Stimulated activated effector memory CD8-positive, alpha-beta T cell treated with anti-CD3 and anti-CD28 coated beads, Interleukin-12 subunit alpha, Interleukin-12 subunit beta, amount 100 ng/mL, for 72 hours (primary cell): ENCODE results near the gene UBA6.

Source experiments
- ATAC-seq: fragments of 150-1000 bp; cut with Tn5 transposase; 2 replicates; pipeline ENCODE4 v1.10.0; 2021
- DNase-seq, 2 donors: peaks; one replicate each; pipeline ENCODE4 v3.0.0; 2021 to 2022; ENCODE audit warnings: low spot score in 2 of 2
- H3K27ac Mint-ChIP-seq: one replicate; pipeline ENCODE4 v1.8.0; 2022; ENCODE audit warnings: mild to moderate bottlenecking, mixed read lengths
- H3K36me3 Mint-ChIP-seq: one replicate; pipeline ENCODE4 v1.8.0; 2022; ENCODE audit warnings: mild to moderate bottlenecking, mixed read lengths
- H3K4me1 Mint-ChIP-seq: one replicate; pipeline ENCODE4 v1.8.0; 2022; ENCODE audit warnings: mixed read lengths
- H3K4me3 Mint-ChIP-seq: one replicate; pipeline ENCODE4 v1.8.0; 2022; ENCODE audit warnings: mild to moderate bottlenecking, mixed read lengths
- H3K9me3 Mint-ChIP-seq: one replicate; pipeline ENCODE4 v1.8.0; 2022; ENCODE audit warnings: mixed read lengths

The UBA6 gene

DNA sequence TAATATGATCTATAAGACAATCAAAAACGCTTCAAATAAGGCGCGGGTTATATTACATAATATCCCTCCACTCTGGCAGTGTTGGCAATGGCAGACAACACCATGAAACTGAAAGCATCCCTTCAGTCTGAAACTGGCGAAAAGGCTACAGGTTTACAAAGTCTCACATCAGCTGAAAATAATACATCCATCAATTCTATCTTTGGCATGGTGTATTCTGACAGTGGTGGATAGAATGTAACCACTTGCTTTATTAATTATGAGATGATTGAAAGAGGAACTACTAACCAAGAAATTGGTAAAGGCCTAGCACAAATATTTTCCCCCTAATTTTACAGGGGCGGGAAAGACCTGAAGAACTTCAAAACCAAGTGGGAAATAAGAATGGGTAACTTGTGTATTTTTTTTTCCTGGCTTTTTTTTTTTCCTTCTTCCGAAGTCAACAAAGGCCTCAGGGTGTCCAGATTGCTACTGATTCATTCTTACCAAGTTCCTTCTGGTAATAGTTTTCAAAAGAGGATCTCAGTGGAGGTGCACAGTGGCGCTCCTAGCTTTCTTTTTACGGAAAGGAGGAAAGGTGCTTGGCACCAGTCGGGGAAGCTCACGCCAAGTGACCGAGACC lies 728 bp downstream of the UBA6 start:
- DNase-seq (no peak), ATAC-seq (peak; percentile 1)
- peaks cover 41% of the 10 kb centered on the region for H3K4me1 Mint-ChIP-seq
- H3K4me3 Mint-ChIP-seq, result peak overlapping the region; percentile 90
- peaks cover 38% of the 10 kb centered on the region for H3K36me3 Mint-ChIP-seq
- H3K9me3 Mint-ChIP-seq, result no peaks in the 10 kb centered on the region
- H3K27ac Mint-ChIP-seq, result peak overlapping the region; percentile 97

DNA sequence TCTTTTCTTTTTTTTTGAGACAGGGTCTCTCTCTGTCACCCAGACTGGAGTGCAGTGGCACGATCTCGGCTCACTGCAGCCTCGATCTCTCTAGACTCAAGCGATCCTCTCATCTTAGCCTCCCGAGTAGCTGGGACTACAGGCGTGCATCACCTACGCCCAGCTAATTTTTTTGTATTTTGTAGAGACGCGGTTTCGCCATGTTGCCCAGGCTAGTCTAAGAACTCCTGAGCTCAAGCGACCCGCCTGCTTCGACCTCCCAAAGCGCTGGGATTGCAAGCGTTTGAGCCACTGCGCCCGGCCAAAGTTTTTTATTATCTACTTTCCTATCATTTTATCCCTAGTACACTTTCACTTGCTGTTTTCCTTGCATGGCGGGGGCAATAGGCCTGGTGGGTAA lies 1.4 kb downstream of the UBA6 start:
- H3K9me3 Mint-ChIP-seq, result no peaks in the 10 kb centered on the region

DNA sequence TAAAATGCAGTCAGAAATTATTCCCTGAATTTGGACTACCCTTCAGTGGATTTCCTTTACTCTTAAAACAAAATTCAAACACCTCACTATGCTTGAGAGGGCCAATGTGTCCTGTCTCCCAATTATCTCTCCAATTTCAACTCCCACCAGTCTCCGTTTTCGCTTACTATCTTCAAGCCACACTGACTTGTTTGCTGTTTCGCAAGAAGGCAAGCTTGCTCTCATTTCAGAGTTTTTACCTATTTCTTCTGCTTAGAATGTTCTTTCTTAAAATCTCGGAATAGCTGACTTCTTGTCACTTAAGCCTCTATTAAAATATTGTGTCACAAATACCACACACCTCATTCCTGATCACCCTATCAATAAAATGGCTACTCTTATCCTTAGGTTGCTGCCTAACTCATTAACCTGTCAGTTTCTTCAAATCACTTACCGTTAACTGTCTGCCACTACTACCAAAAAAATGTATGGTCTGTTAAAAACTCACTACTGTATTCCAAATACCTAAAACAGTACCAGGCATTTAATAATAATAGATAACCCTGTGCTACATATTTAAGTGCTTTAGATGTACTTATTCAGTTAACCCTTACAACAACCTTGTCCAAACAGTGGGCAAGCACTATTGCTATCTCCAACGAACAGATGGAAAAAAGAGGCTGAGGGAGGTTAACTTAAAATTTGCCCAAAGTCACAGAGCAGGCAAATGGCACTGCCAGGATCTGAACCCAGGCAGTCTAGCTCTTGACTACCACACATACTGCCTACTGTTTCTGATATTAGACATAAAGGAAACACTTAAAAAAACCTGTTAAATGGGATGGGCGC lies 2.9 kb downstream of the UBA6 start:
- Mint-ChIP-seq H3K36me3 (peaks cover 48% of the 10 kb centered on the region), H3K4me3 (no peak overlapping the region), H3K27ac (peak overlapping the region; percentile 4), H3K4me1 (peaks cover 26% of the 10 kb centered on the region), H3K9me3 (no peaks in the 10 kb centered on the region)
- no peak for DNase-seq
- no peak for ATAC-seq

More for the DNA sequence above, 1.4 kb downstream of the UBA6 start:
- Mint-ChIP-seq H3K36me3 (peaks cover 44% of the 10 kb centered on the region), H3K27ac (peak overlapping the region; percentile 97), H3K4me3 (peak overlapping the region; percentile 90), H3K4me1 (peaks cover 36% of the 10 kb centered on the region)
- ATAC-seq, result no peak
- DNase-seq, result no peak

DNA sequence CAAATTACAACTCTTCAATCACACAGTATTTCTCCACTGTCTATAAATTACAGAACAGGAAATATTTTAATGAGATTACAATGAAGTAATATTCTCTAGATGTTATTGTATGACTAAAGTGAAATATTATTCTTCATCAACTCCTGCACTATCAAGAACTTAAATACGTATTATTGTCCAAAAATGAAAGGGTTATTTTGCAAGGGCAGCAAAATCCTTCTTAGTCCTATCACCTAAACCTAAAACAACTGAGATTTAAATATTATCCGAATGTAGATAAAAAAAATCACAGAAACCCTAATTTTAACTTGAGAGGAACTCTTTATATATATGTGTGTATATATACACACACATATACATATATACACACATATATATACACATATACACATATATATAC lies 4.9 kb downstream of the UBA6 start:
- Mint-ChIP-seq H3K27ac (no peak overlapping the region), H3K4me3 (no peak overlapping the region), H3K4me1 (peaks cover 20% of the 10 kb centered on the region), H3K36me3 (peaks cover 61% of the 10 kb centered on the region), H3K9me3 (no peaks in the 10 kb centered on the region)
- no peak for DNase-seq
- no peak for ATAC-seq

DNA sequence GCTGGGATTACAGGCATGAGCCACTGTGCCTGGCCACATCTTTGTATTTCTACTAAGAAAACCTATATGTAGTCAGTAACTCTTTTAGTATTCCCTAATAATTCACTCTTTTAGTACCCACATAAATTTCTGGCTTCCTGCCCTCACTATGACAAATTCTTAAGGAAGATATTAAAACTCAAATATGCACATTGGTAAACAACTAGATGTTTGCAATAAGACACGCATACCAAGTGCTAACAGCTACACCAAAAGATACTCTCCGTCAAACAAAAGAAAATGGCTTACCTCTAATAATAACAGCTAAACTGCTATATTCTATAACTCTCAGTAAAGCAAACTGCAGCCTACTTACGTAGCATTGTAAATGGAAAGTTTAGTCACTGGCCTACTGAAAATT lies 6.3 kb downstream of the UBA6 start:
- Mint-ChIP-seq H3K27ac (no peak overlapping the region), H3K36me3 (peaks cover 72% of the 10 kb centered on the region), H3K4me1 (peaks cover 28% of the 10 kb centered on the region), H3K9me3 (no peaks in the 10 kb centered on the region), H3K4me3 (no peak overlapping the region)
- ATAC-seq (no peak), DNase-seq (no peak)

DNA sequence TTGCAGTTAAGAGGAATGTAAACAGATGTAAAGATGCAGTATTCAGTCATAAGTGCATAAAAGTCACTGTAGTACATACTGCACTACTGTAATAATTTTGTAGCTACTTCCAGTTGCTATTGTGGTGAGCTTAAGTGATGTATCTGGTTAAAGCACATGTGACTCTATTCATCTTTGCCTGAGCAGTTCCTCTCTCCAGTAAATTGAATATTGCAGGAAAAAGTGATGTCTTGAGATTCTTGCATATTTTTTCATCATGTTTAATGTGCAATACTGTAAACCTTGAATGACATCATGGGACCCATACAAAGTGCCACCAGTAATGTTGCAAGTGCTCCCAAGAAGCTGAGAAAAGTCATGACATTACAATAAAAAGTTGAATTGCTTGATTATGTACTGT lies 9.6 kb downstream of the UBA6 start:
- no peak overlapping the region for H3K4me3 Mint-ChIP-seq

DNA sequence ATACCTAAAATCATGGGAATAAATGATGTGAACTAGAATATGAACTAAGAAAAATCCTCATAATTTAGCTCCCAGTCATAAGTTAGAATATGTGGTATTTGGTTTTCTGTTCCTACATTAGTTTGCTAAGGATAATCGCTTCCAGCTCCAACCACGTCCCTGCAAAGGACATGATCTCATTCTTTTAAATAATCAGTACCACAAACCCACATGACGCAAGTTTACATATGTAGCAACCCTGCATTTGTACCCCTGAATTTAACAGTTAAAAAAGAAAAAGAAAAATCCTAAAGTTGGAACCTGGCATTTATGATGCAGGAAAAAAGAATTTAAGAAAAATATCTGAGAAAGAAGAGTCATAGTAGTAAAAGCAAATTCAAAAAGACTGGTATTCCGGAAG lies 13.3 kb downstream of the UBA6 start:
- peaks cover 45% of the 10 kb centered on the region for H3K4me1 Mint-ChIP-seq
- ATAC-seq, result no peak
- DNase-seq, result no peak
- H3K4me3 Mint-ChIP-seq, result no peak overlapping the region
- no peaks in the 10 kb centered on the region for H3K9me3 Mint-ChIP-seq
- peaks cover 61% of the 10 kb centered on the region for H3K36me3 Mint-ChIP-seq
- no peak overlapping the region for H3K27ac Mint-ChIP-seq

More for the DNA sequence above, 9.6 kb downstream of the UBA6 start:
- DNase-seq (no peak), ATAC-seq (no peak)
- peaks cover 87% of the 10 kb centered on the region for H3K36me3 Mint-ChIP-seq
- peaks cover 27% of the 10 kb centered on the region for H3K4me1 Mint-ChIP-seq
- no peaks in the 10 kb centered on the region for H3K9me3 Mint-ChIP-seq
- H3K27ac Mint-ChIP-seq, result no peak overlapping the region

DNA sequence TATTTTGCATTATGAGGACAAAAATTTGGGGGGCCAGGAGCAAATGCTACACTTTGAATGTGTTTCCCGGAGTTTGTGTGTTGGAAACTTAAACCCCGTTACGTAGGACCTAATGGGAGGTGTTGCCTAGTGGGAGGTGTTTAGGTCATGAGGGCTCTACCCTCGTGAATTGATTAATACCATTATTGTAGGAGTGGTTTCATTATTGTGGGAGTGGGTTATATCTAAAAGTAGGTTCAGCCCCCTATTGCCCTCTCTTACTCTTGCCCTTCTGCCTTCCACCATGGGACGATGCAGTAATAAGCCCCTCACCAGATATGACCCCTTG lies 15.5 kb downstream of the UBA6 start:
- H3K4me1 Mint-ChIP-seq, result peaks cover 46% of the 10 kb centered on the region

DNA sequence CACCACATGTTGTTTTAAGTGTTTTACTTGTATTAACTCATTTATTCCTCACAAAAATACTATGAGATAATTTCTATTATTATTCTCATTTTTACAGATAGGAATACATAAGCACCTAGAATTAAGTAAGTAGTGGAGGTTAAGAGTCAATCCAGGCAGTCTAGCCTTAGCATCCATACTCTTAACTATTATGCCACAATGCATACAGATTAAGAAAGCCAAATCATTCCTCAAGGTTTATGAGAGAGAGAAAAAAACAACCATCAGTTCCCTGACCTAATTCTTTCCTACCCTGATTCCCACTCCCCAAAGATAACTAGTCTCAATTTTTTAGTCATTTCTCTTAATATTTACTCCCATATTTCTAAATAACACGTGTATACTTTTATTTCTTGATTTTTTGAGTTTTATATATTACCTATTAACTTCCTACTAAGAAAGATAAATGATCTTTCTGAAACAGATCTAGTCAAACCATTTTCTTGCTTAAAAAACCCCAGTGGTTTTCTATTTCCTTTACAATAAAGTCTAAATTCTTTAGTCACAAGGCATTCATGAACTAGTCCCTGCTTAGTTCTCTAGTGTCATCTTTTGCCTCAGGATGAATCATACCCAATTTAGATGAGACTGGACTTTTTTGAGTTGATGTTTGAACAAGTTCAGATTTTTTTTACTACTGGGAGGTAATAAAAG lies 16.0 kb downstream of the UBA6 start:
- peaks cover 64% of the 10 kb centered on the region for H3K36me3 Mint-ChIP-seq
- H3K27ac Mint-ChIP-seq, result peak overlapping the region; percentile 77
- peak overlapping the region; percentile 9 for H3K4me3 Mint-ChIP-seq
- ATAC-seq (peak; percentile 94), DNase-seq (no peak)
- H3K9me3 Mint-ChIP-seq, result no peaks in the 10 kb centered on the region
- peaks cover 46% of the 10 kb centered on the region for H3K4me1 Mint-ChIP-seq

More for the DNA sequence above, 15.5 kb downstream of the UBA6 start:
- H3K4me3 Mint-ChIP-seq, result peak overlapping the region; percentile 9
- peaks cover 64% of the 10 kb centered on the region for H3K36me3 Mint-ChIP-seq
- H3K27ac Mint-ChIP-seq, result peak overlapping the region; percentile 77
- no peak for DNase-seq
- H3K9me3 Mint-ChIP-seq, result no peaks in the 10 kb centered on the region
- peak; percentile 45 for ATAC-seq

DNA sequence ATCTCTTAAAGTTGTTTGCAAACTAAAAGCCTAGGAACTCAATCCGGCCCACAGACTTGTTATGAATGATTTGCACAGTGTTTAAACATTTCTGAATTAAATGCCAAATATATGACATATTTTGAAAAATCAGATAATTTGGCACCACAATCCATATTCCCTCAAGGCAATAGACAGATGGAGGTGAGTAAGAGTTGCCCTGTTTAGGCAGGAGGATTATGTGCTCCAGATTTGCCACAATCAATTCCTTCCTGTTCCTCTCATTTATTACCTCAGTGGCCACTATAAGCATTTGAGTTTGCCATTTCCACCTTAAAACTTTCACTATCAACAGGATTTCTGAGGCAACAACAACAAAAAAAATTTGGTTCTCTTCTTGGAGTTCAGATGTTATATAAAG lies 18.7 kb downstream of the UBA6 start:
- Mint-ChIP-seq H3K4me3 (no peak overlapping the region), H3K36me3 (peaks cover 70% of the 10 kb centered on the region), H3K4me1 (peaks cover 31% of the 10 kb centered on the region), H3K27ac (no peak overlapping the region), H3K9me3 (no peaks in the 10 kb centered on the region)
- no peak for ATAC-seq
- DNase-seq, result no peak

DNA sequence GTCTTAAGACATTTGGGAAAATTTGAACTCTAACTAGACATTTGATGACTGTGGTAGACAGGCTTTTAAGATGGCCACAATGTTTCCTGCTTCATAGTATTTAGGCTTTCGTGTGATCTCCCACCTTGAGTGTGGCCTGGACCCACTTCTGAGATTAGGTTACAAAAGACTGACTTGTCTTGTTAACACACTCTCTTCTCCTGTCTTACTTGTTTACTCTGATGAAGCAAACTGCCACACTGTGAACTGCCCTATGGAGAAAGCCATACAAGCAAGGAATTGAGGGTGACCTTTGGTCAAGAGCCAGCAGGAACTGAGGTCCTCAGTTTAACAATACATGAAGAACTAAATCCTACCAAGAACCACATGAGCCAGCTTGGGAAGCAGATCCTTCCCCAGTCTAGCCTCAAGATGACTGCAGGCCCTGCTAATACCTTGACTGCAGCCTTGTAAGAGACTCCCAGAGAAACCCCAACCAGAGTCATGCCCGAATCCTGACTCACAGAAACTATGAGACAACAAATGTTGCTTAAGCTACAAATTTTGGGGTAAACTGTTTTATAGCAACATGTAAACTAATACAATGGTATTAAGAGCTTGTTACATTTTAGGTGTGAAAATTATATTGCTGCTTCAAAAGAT lies 20.3 kb downstream of the UBA6 start:
- Mint-ChIP-seq H3K4me3 (no peak overlapping the region), H3K27ac (peak overlapping the region; percentile 36), H3K4me1 (peaks cover 21% of the 10 kb centered on the region), H3K9me3 (no peaks in the 10 kb centered on the region), H3K36me3 (peaks cover 74% of the 10 kb centered on the region)
- DNase-seq (no peak), ATAC-seq (peak; percentile 79)

DNA sequence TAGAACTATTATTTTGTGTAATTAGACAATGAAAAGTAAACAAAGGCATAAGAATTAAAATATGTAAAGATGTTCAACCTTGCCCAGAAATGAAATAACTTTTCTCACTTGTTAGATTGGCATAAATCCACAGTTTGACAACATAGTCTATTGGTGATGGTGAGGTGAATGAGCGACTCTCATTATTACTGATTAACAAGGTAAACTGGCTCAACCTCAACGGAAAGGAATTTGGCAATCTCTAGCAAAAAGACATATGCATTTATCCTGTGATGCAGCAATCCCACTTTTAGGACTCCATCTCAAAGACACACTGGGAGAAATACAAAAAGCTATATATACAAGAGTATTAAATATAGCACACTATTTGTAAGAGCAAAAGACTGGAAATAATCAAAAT lies 22.3 kb downstream of the UBA6 start:
- no peak overlapping the region for H3K4me3 Mint-ChIP-seq
- H3K4me1 Mint-ChIP-seq, result peaks cover 10% of the 10 kb centered on the region
- no peak for ATAC-seq
- no peaks in the 10 kb centered on the region for H3K9me3 Mint-ChIP-seq
- no peak for DNase-seq
- H3K27ac Mint-ChIP-seq, result no peak overlapping the region
- H3K36me3 Mint-ChIP-seq, result peaks cover 89% of the 10 kb centered on the region

DNA sequence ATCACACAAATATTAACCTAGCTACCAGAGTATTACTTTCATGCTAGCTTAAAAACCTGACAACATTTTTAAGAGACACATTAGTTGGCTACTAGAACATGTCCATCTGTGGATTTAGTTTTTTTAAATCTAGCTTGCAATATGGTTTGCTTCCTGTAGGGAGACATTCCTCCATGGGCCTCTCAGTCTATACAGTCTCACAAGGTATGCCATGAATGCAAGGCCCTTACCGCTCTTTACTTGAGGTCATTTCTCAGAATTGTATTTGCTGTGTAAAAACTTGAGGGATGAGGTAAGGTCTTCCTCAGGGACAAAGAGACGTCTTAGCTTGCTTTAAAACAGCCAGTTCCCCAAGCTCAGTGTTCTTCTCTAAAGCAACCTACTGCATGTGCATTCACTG lies 26.9 kb downstream of the UBA6 start:
- DNase-seq, result no peak
- Mint-ChIP-seq H3K4me3 (no peak overlapping the region), H3K27ac (no peak overlapping the region), H3K9me3 (no peaks in the 10 kb centered on the region), H3K36me3 (peaks cover 100% of the 10 kb centered on the region), H3K4me1 (peaks cover 5% of the 10 kb centered on the region)
- ATAC-seq, result no peak

DNA sequence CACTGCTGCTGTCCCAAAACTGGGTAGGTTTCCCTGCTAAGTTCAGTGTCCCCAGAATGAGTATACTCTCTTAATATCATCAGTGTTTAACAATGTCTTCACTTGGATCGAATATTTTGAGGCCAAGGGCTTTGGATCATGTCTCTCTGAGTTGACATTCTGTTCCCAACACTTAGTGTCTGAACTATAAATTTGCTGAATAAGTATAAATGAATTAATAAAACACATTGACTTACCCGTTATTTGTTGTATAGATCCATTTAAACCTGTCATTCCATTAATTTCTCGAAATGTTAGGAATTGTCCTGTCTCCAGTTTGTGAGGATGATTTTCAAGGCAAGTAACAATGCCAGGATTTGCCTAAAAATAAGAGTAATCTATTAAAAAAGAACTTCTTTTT lies 32.6 kb downstream of the UBA6 start:
- peaks cover 5% of the 10 kb centered on the region for H3K4me1 Mint-ChIP-seq
- ATAC-seq, result no peak
- no peak overlapping the region for H3K4me3 Mint-ChIP-seq
- H3K27ac Mint-ChIP-seq, result no peak overlapping the region
- DNase-seq, result no peak
- H3K36me3 Mint-ChIP-seq, result peaks cover 99% of the 10 kb centered on the region
- no peaks in the 10 kb centered on the region for H3K9me3 Mint-ChIP-seq

DNA sequence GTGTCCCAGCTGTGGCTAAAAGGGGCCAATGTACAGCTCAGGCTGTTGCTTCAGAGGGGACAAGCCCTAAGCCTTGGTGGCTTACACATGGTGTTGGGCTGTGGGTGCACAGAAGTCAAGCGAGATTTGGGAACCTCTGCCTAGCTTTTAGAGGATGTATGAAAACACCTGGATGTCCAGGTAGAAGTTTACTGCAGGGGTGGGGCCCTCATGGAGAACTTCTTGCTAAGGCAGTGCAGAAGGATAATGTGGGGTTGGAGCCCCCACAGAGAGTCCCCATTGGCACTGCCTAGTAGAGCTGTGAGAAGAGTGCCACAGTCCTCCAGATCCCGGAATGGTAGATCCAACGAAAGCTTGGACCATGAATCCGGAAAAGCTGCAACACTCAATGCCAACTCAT lies 40.5 kb downstream of the UBA6 start:
- peaks cover 21% of the 10 kb centered on the region for H3K4me1 Mint-ChIP-seq
- DNase-seq, result no peak
- peaks cover 93% of the 10 kb centered on the region for H3K36me3 Mint-ChIP-seq
- ATAC-seq, result no peak
- no peak overlapping the region for H3K4me3 Mint-ChIP-seq
- peaks cover 3% of the 10 kb centered on the region for H3K9me3 Mint-ChIP-seq
- H3K27ac Mint-ChIP-seq, result no peak overlapping the region
